ENCODE results near the gene TPSD1. TPM values are rescaled to one million over a fixed set of nuclear protein-coding genes. Genes with fewer than 3 reads are reported as not detected.

TPSD1 gene
- total RNA-seq, 1 donor from 2014 or later, result not detected

DNA sequence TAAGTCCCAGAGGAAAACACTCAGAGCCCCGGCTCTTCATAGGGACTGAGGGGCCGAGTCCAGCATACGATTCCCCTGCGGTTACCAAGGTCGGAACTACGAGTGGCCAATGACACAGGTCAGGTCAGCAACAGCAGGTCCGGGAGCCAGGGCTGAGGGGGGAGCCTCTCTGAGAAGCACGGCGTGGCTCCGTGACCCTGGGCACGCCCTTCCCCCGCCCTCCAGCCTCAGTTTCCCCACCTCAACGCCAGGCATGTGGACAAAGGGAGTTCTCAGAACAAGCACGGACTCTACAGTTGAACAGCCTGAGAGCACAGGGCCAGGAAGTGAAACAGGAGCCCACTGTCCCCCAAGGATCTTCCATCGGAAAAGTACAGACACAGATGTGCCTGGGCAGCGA lies 25.6 kb downstream of the TPSD1 start:
- peaks cover 10% of the 10 kb centered on the region for H3K27me3 ChIP-seq (ENCODE audit: insufficient read depth, low read length)
- TF ChIP-seq EZH2 (IDR thresholded peaks at IDR 0.05; ENCODE audit: insufficient read depth, low read length), result no peak
- H3K9me3 Mint-ChIP-seq (ENCODE audit: unreplicated experiment), result peaks cover 3% of the 10 kb centered on the region
- no peak overlapping the region for H3K4me2 ChIP-seq (ENCODE audit: low read length)
- no peak overlapping the region for H3K27ac Mint-ChIP-seq (ENCODE audit: unreplicated experiment)
- H4K20me1 ChIP-seq (ENCODE audit: insufficient read depth, low read length), result no peaks in the 10 kb centered on the region
- no peak overlapping the region for H2AFZ ChIP-seq (ENCODE audit: low read depth, low read length)
- no peak for FAIRE-seq
- H3K4me3 ChIP-seq (ENCODE audit: insufficient read depth, low read depth, low read length), result no peak overlapping the region
- no peak overlapping the region for H3K4me3 Mint-ChIP-seq (ENCODE audit: unreplicated experiment)
- H3K9me3 ChIP-seq (ENCODE audit: insufficient read depth, low read depth, low read length), result no peaks in the 10 kb centered on the region
- no peaks in the 10 kb centered on the region for H3K79me2 ChIP-seq (ENCODE audit: insufficient read depth, low read length)
- no peaks in the 10 kb centered on the region for H3K36me3 Mint-ChIP-seq (ENCODE audit: low read depth, unreplicated experiment)
- no peak overlapping the region for H3K9ac ChIP-seq (ENCODE audit: low read length)
- DNase-seq (ENCODE audit: low read depth), result no peak
- no peaks in the 10 kb centered on the region for H3K36me3 ChIP-seq (ENCODE audit: insufficient read depth, low read length)
- H3K27me3 Mint-ChIP-seq (ENCODE audit: low read depth, unreplicated experiment), result peaks cover 30% of the 10 kb centered on the region
- no peak overlapping the region for H3K27ac ChIP-seq (ENCODE audit: low read depth, low read length)
- H3K4me1 Mint-ChIP-seq (ENCODE audit: low read depth, unreplicated experiment), result no peaks in the 10 kb centered on the region
- no peaks in the 10 kb centered on the region for H3K4me1 ChIP-seq (ENCODE audit: insufficient read depth, low read length)

GRCh38 chr16:1282324-1282973 lies 26.6 kb downstream of the TPSD1 start:
- Histone ChIP-seq H3K9ac (ENCODE audit: low read length) (no peak overlapping the region), H3K4me1 (ENCODE audit: insufficient read depth, low read length) (no peaks in the 10 kb centered on the region), H3K4me3 (ENCODE audit: insufficient read depth, low read depth, low read length) (no peak overlapping the region), H3K36me3 (ENCODE audit: insufficient read depth, low read length) (no peaks in the 10 kb centered on the region), H4K20me1 (ENCODE audit: insufficient read depth, low read length) (no peaks in the 10 kb centered on the region), H3K27ac (ENCODE audit: low read depth, low read length) (no peak overlapping the region), H3K79me2 (ENCODE audit: insufficient read depth, low read length) (no peaks in the 10 kb centered on the region), H3K9me3 (ENCODE audit: insufficient read depth, low read depth, low read length) (no peaks in the 10 kb centered on the region), H3K4me2 (ENCODE audit: low read length) (no peak overlapping the region), H2AFZ (ENCODE audit: low read depth, low read length) (no peak overlapping the region), H3K27me3 (ENCODE audit: insufficient read depth, low read length) (peaks cover 8% of the 10 kb centered on the region)
- no peak overlapping the region for H3K27ac Mint-ChIP-seq (ENCODE audit: unreplicated experiment)
- H3K4me1 Mint-ChIP-seq (ENCODE audit: low read depth, unreplicated experiment), result no peaks in the 10 kb centered on the region
- no peak overlapping the region for H3K4me3 Mint-ChIP-seq (ENCODE audit: unreplicated experiment)
- no peak for FAIRE-seq
- peaks cover 28% of the 10 kb centered on the region for H3K27me3 Mint-ChIP-seq (ENCODE audit: low read depth, unreplicated experiment)
- TF ChIP-seq EZH2 (IDR thresholded peaks at IDR 0.05; ENCODE audit: insufficient read depth, low read length) (no peak), CTCF (IDR thresholded peaks at IDR 0.05; ENCODE audit: insufficient read depth, low read depth, low read length) (no peak)
- no peak for DNase-seq (ENCODE audit: low read depth)
- H3K36me3 Mint-ChIP-seq (ENCODE audit: low read depth, unreplicated experiment), result no peaks in the 10 kb centered on the region
- peaks cover 3% of the 10 kb centered on the region for H3K9me3 Mint-ChIP-seq (ENCODE audit: unreplicated experiment)

DNA sequence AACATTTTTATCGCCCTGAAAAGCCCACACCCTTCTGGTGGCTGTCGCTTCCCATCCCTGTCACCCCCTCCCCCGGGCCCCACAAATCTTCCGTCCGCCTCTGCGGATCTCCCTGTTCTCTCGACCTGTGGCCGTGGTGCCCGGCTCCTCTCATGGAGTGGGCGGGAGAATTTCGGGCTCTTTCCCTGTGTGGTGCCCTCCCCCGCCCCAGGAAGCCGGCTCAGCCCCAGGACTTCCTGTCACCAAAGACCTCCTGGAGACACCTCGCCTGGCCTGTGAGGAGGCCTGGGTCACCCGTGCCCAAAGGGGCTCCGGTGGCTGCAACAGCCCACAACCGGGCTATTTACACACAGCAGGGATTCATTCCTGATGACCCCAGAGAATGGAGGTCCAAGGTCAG lies 27.4 kb downstream of the TPSD1 start:
- Histone ChIP-seq H3K9me3 (ENCODE audit: insufficient read depth, low read depth, low read length) (no peaks in the 10 kb centered on the region), H3K4me1 (ENCODE audit: insufficient read depth, low read length) (no peaks in the 10 kb centered on the region), H3K4me3 (ENCODE audit: insufficient read depth, low read depth, low read length) (no peak overlapping the region), H4K20me1 (ENCODE audit: insufficient read depth, low read length) (no peaks in the 10 kb centered on the region), H3K27me3 (ENCODE audit: insufficient read depth, low read length) (peaks cover 12% of the 10 kb centered on the region), H3K79me2 (ENCODE audit: insufficient read depth, low read length) (no peaks in the 10 kb centered on the region), H3K4me2 (ENCODE audit: low read length) (no peak overlapping the region), H2AFZ (ENCODE audit: low read depth, low read length) (no peak overlapping the region), H3K36me3 (ENCODE audit: insufficient read depth, low read length) (no peaks in the 10 kb centered on the region), H3K27ac (ENCODE audit: low read depth, low read length) (no peak overlapping the region), H3K9ac (ENCODE audit: low read length) (no peak overlapping the region)
- TF ChIP-seq EZH2 (IDR thresholded peaks at IDR 0.05; ENCODE audit: insufficient read depth, low read length), result no peak
- TF ChIP-seq CTCF (IDR thresholded peaks at IDR 0.05; ENCODE audit: insufficient read depth, low read depth, low read length), result no peak
- no peak for FAIRE-seq
- no peak overlapping the region for H3K27ac Mint-ChIP-seq (ENCODE audit: unreplicated experiment)
- no peak overlapping the region for H3K4me3 Mint-ChIP-seq (ENCODE audit: unreplicated experiment)
- DNase-seq (ENCODE audit: low read depth), result no peak
- peaks cover 34% of the 10 kb centered on the region for H3K27me3 Mint-ChIP-seq (ENCODE audit: low read depth, unreplicated experiment)
- peaks cover 2% of the 10 kb centered on the region for H3K4me1 Mint-ChIP-seq (ENCODE audit: low read depth, unreplicated experiment)
- H3K36me3 Mint-ChIP-seq (ENCODE audit: low read depth, unreplicated experiment), result no peaks in the 10 kb centered on the region
- no peaks in the 10 kb centered on the region for H3K9me3 Mint-ChIP-seq (ENCODE audit: unreplicated experiment)

Data from astrocyte (in vitro differentiated cells and primary cell).